GM08714 (cell line): ENCODE results near the gene DEFB132.

Experiments used
- H3K4me3 ChIP-seq: fragments of 200-500 bp; sonication (Bioruptor generic); 2 replicates; pipeline ENCODE4 v1.5.1; 2014; ENCODE audit warnings: mild to moderate bottlenecking, low read length, inconsistent platforms
- ZNF274 ChIP-seq: IDR thresholded peaks from 2 replicates; pipeline ENCODE4 v1.6.1; 2012; ENCODE audit warnings: mild to moderate bottlenecking, low read depth, low read length

DEFB132 gene

GRCh38 chr20:300345-300990 is 42.9 kb downstream of the DEFB132 start:
- no peak overlapping the region for H3K4me3 ChIP-seq

GRCh38 chr20:301886-302848 is 44.6 kb downstream of the DEFB132 start:
- no peak overlapping the region for H3K4me3 ChIP-seq

More at GRCh38 chr20:300345-300990, 42.9 kb downstream of the DEFB132 start:
- no peak for TF ChIP-seq ZNF274

GRCh38 chr20:305745-306144 is 48.2 kb downstream of the DEFB132 start:
- no peak for TF ChIP-seq ZNF274
- H3K4me3 ChIP-seq, result no peak overlapping the region

More at GRCh38 chr20:301886-302848, 44.6 kb downstream of the DEFB132 start:
- TF ChIP-seq ZNF274, result no peak

- no peak for TF ChIP-seq ZNF274
- H3K4me3 ChIP-seq, result no peak overlapping the region
These were observed 51.0 kb downstream of the DEFB132 start for GRCh38 chr20:308427-309038.

- no peak overlapping the region; the same call in 1 of the 2 replicates for H3K4me3 ChIP-seq
- no peak for TF ChIP-seq ZNF274
These were observed 51.8 kb downstream of the DEFB132 start for GRCh38 chr20:309306-309840.

- H3K4me3 ChIP-seq, result peak overlapping the region; percentile 8; the same call in 1 of the 2 replicates
- no peak for TF ChIP-seq ZNF274
These were observed 52.5 kb downstream of the DEFB132 start for GRCh38 chr20:309841-310644.

- TF ChIP-seq ZNF274, result no peak
- no peak overlapping the region; the same call in 1 of the 2 replicates for H3K4me3 ChIP-seq
These were observed 53.1 kb downstream of the DEFB132 start for GRCh38 chr20:310645-311044.
